Mesothelial cell of epicardium (in vitro differentiated cells): ENCODE data around the gene PCYT2. TPM values are rescaled to one million over a fixed set of nuclear protein-coding genes. Genes with fewer than 3 reads are reported as not detected.
A peak's percentile ranks its signal among the peaks of the same experiment; 100 is the strongest.

ENCODE experiments used
- DNase-seq, 2 experiments: peaks; one replicate each; pipeline ENCODE4 v3.0.0; 2021; ENCODE audit warnings: low spot score in 2 of 2; ENCODE audit not compliant: unreplicated experiment in 2 of 2
- H3K27ac Mint-ChIP-seq: 2 replicates; pipeline ENCODE4 v1.8.0; 2021; ENCODE audit warnings: mixed read lengths
- H3K27me3 Mint-ChIP-seq: 2 replicates; pipeline ENCODE4 v1.8.0; 2021; ENCODE audit warnings: low read depth, mixed read lengths
- H3K36me3 Mint-ChIP-seq: 2 replicates; pipeline ENCODE4 v1.8.0; 2021; ENCODE audit warnings: mixed read lengths
- H3K4me1 Mint-ChIP-seq: 2 replicates; pipeline ENCODE4 v1.8.0; 2021; ENCODE audit warnings: mixed read lengths
- H3K4me3 Mint-ChIP-seq: 2 replicates; pipeline ENCODE4 v1.8.0; 2021; ENCODE audit warnings: mild to moderate bottlenecking, moderate library complexity, mixed read lengths
- H3K9me3 Mint-ChIP-seq: 2 replicates; pipeline ENCODE4 v1.8.0; 2021; ENCODE audit warnings: mixed read lengths
- CTCF ChIP-seq: fragments of 200-600 bp; sonication (generic); IDR thresholded peaks from one replicate; pipeline ENCODE4 v1.5.0; 2021; ENCODE audit warnings: antibody characterized with exemption; ENCODE audit not compliant: unreplicated experiment
- total RNA-seq: library from RNA; stranded (reverse); gene quantifications from 3 replicates; pipeline ENCODE4 v1.2.1, GENCODE V29; 2021

PCYT2 gene
- total RNA-seq, 1 donor from 2014 or later, result 20.5 TPM

- H3K4me3 Mint-ChIP-seq, result no peak overlapping the region
- H3K36me3 Mint-ChIP-seq, result no peaks in the 10 kb centered on the region
- no peaks in the 10 kb centered on the region for H3K9me3 Mint-ChIP-seq
- peaks cover 17% of the 10 kb centered on the region for H3K27me3 Mint-ChIP-seq
- no peak for TF ChIP-seq CTCF
- H3K4me1 Mint-ChIP-seq, result peaks cover 12% of the 10 kb centered on the region
- no peak overlapping the region for H3K27ac Mint-ChIP-seq
- DNase-seq, result no peak
These were observed 29.6 kb upstream of the PCYT2 start for GRCh38 chr17:81940538-81941483.

- no peak for DNase-seq
- H3K4me3 Mint-ChIP-seq, result no peak overlapping the region
- peaks cover 17% of the 10 kb centered on the region for H3K27me3 Mint-ChIP-seq
- H3K4me1 Mint-ChIP-seq, result peaks cover 15% of the 10 kb centered on the region
- H3K36me3 Mint-ChIP-seq, result no peaks in the 10 kb centered on the region
- no peak for TF ChIP-seq CTCF
- H3K27ac Mint-ChIP-seq, result no peak overlapping the region
- H3K9me3 Mint-ChIP-seq, result no peaks in the 10 kb centered on the region
These were observed 28.7 kb upstream of the PCYT2 start for GRCh38 chr17:81939881-81940385.

- Mint-ChIP-seq H3K4me3 (no peak overlapping the region), H3K9me3 (no peaks in the 10 kb centered on the region), H3K36me3 (no peaks in the 10 kb centered on the region), H3K27me3 (peaks cover 17% of the 10 kb centered on the region), H3K27ac (no peak overlapping the region), H3K4me1 (peaks cover 15% of the 10 kb centered on the region)
- no peak for DNase-seq
- TF ChIP-seq CTCF, result no peak
These were observed 28.0 kb upstream of the PCYT2 start for GRCh38 chr17:81939218-81939617.

- H3K4me1 Mint-ChIP-seq, result peaks cover 19% of the 10 kb centered on the region
- H3K9me3 Mint-ChIP-seq, result no peaks in the 10 kb centered on the region
- H3K4me3 Mint-ChIP-seq, result peak overlapping the region; percentile 88
- peaks cover 5% of the 10 kb centered on the region for H3K27me3 Mint-ChIP-seq
- DNase-seq, result no peak
- no peaks in the 10 kb centered on the region for H3K36me3 Mint-ChIP-seq
- no peak for TF ChIP-seq CTCF
- H3K27ac Mint-ChIP-seq, result peak overlapping the region; percentile 54
These were observed 24.5 kb upstream of the PCYT2 start for GRCh38 chr17:81935709-81936084.

- H3K9me3 Mint-ChIP-seq, result no peaks in the 10 kb centered on the region
- peaks cover 19% of the 10 kb centered on the region for H3K4me1 Mint-ChIP-seq
- H3K4me3 Mint-ChIP-seq, result peak overlapping the region; percentile 88
- H3K36me3 Mint-ChIP-seq, result no peaks in the 10 kb centered on the region
- no peaks in the 10 kb centered on the region for H3K27me3 Mint-ChIP-seq
- no peak overlapping the region for H3K27ac Mint-ChIP-seq
- DNase-seq, result no peak
- TF ChIP-seq CTCF, result no peak
These were observed 23.9 kb upstream of the PCYT2 start for GRCh38 chr17:81934850-81935708.
